ENCODE measurements around the gene ROGDI.

- TF ChIP-seq CTCF (IDR thresholded peaks at IDR 0.05) (no peak), POLR2A (IDR thresholded peaks at IDR 0.05) (no peak)
Observed at GRCh38 chr16:4790871-4791270, 11.6 kb downstream of the ROGDI start.

All from esophagus squamous epithelium (tissue), 4 donors.